B cell (primary cell): ENCODE results near the gene CAPN10. TPM values are rescaled to one million over a fixed set of nuclear protein-coding genes. Genes with fewer than 3 reads are reported as not detected.

Experiments used
- ATAC-seq: fragments of 200-7000 bp; cut with Tn5 transposase; one replicate; pipeline ENCODE4 v1.10.0; 2021; ENCODE audit warnings: low read depth, mild to moderate bottlenecking, moderate number of reproducible peaks, moderate library complexity
- CTCF ChIA-PET: fragments of 350-600 bp; sonication (Branson Sonifier 250); formaldehyde crosslinking; loops from one replicate; lab custom pipeline; 2021; ENCODE audit warnings: antibody characterized with exemption, inconsistent platforms; lab: Charles Lee
- POLR2A ChIA-PET: fragments of 350-600 bp; sonication (Branson Sonifier 250); formaldehyde crosslinking; loops from one replicate; lab custom pipeline; 2021; ENCODE audit warnings: antibody characterized with exemption; lab: Charles Lee
- DNase-seq: peaks from one replicate; pipeline ENCODE4 v3.0.0; 2013
- H2AFZ ChIP-seq: 2 replicates; pipeline ENCODE4 v1.6.1; 2012; ENCODE audit warnings: mild to moderate bottlenecking, low read depth, low read length; ENCODE audit not compliant: insufficient read depth, poor library complexity, severe bottlenecking
- H3K27ac ChIP-seq, 2 donors: 1 replicate in 1 of 2; 2 replicates in 1 of 2; pipeline ENCODE4 v1.5.1; 2012 to 2013; ENCODE audit warnings: low read length in 2 of 2, mild to moderate bottlenecking in 2 of 2, moderate library complexity in 1 of 2
- H3K27me3 ChIP-seq, 4 experiments: fragments of 200-600 bp in 1 of 4; sonication (generic) in 1 of 4; replicated peaks in 1 of 4; 1 replicate in 2 of 4; 2 replicates in 2 of 4; pipeline versions ENCODE4 v1.6.1 to v1.7.0; 2013 to 2016; ENCODE audit warnings: low read length in 3 of 4, mild to moderate bottlenecking in 2 of 4, mixed read lengths in 1 of 4, moderate library complexity in 1 of 4; ENCODE audit not compliant: insufficient read depth in 4 of 4, control insufficient read depth in 3 of 4; ENCODE audit errors: control extremely low read depth in 1 of 4
- H3K36me3 ChIP-seq, 2 experiments: replicated peaks in 1 of 2; 1 replicate in 1 of 2; 2 replicates in 1 of 2; pipeline versions ENCODE4 v1.6.1 to v1.7.1; 2013; ENCODE audit warnings: low read length in 1 of 2; ENCODE audit not compliant: insufficient read depth in 2 of 2, control insufficient read depth in 1 of 2; ENCODE audit errors: control extremely low read depth in 1 of 2, extremely low read depth in 1 of 2
- H3K4me1 ChIP-seq, 2 donors: fragments of 200-600 bp in 1 of 2; sonication (generic) in 1 of 2; 1 replicate in 1 of 2; 2 replicates in 1 of 2; pipeline versions ENCODE4 v1.5.1 to v1.6.1; 2013 to 2017; ENCODE audit warnings: low read length in 2 of 2; ENCODE audit not compliant: control insufficient read depth in 2 of 2, insufficient read depth in 2 of 2
- H3K4me2 ChIP-seq: replicated peaks from 2 replicates; pipeline ENCODE3; 2012; ENCODE audit warnings: mild to moderate bottlenecking, low read depth, low read length; ENCODE audit not compliant: poor library complexity, severe bottlenecking
- H3K4me3 ChIP-seq, 5 experiments: fragments of 200-600 bp in 1 of 5; sonication (generic) in 1 of 5; 1 replicate in 3 of 5; 2 replicates in 2 of 5; pipeline versions ENCODE4 v1.5.1 to v1.7.0; 2011 to 2016; ENCODE audit warnings: low read length in 4 of 5, mild to moderate bottlenecking in 4 of 5, low read depth in 2 of 5, control low read depth in 1 of 5, moderate library complexity in 1 of 5; ENCODE audit not compliant: insufficient read depth in 1 of 5; ENCODE audit errors: control extremely low read depth in 1 of 5, extremely low read depth in 1 of 5
- H3K79me2 ChIP-seq: fragments of 200-600 bp; sonication (generic); one replicate; pipeline ENCODE4 v1.6.0; 2016; ENCODE audit warnings: low read length; ENCODE audit not compliant: control insufficient read depth, insufficient read depth
- H3K9ac ChIP-seq: fragments of 200-600 bp; sonication (generic); 2 replicates; pipeline ENCODE4 v1.6.1; 2017; ENCODE audit warnings: mild to moderate bottlenecking, low read length, moderate library complexity
- H3K9me3 ChIP-seq, 3 donors: one replicate each; pipeline versions ENCODE4 v1.6.1 to v1.7.1; 2013; ENCODE audit warnings: low read length in 2 of 3; ENCODE audit not compliant: control insufficient read depth in 2 of 3, insufficient read depth in 1 of 3; ENCODE audit errors: control extremely low read depth in 1 of 3
- H4K20me1 ChIP-seq: 2 replicates; pipeline ENCODE4 v1.6.0; 2012; ENCODE audit warnings: mild to moderate bottlenecking, low read length; ENCODE audit not compliant: insufficient read depth, control insufficient read depth, poor library complexity, severe bottlenecking
- H3K27ac Mint-ChIP-seq: one replicate; pipeline ENCODE4 v1.8.0; 2021; ENCODE audit warnings: mixed read lengths
- H3K27me3 Mint-ChIP-seq: one replicate; pipeline ENCODE4 v1.8.0; 2021; ENCODE audit warnings: mixed read lengths
- H3K4me1 Mint-ChIP-seq: one replicate; pipeline ENCODE4 v1.8.0; 2021; ENCODE audit warnings: mixed read lengths
- H3K4me3 Mint-ChIP-seq: one replicate; pipeline ENCODE4 v1.8.0; 2021; ENCODE audit warnings: mixed read lengths
- H3K9me3 Mint-ChIP-seq: one replicate; pipeline ENCODE4 v1.8.0; 2022; ENCODE audit warnings: mixed read lengths; ENCODE audit not compliant: insufficient read depth
- EZH2 ChIP-seq: IDR thresholded peaks from 2 replicates; pipeline ENCODE4 v1.6.1; 2012; ENCODE audit warnings: borderline replicate concordance, low read depth, mild to moderate bottlenecking, moderate library complexity, low read length; ENCODE audit not compliant: insufficient read depth, poor library complexity, severe bottlenecking
- WGBS: methylation state at CpG from one replicate; pipeline ENCODE4 v1.1.5; 2013; ENCODE audit warnings: missing lambda C conversion rate; ENCODE audit not compliant: insufficient coverage; 5-methylcytosine and 5-hydroxymethylcytosine counted together
- intact Hi-C: fragments of 100-400 bp; cut with micrococcal nuclease; formaldehyde crosslinking; loops from one replicate; pipeline ENCODE4 v1.10.0; 2022
- polyA plus RNA-seq: library from polyadenylated mRNA; depleted of rRNA; stranded (reverse); fragments of >200 nt; gene quantifications from 2 replicates; pipeline ENCODE4 v1.2.3, GENCODE V29; 2012
- total RNA-seq, 2 donors: library from RNA; stranded (reverse); fragments of 120-200 nt in 1 of 2; gene quantifications; 1 replicate in 1 of 2; 2 replicates in 1 of 2; pipeline versions ENCODE4 v1.2.3 to v1.2.4, GENCODE V29; 2013 to 2022
- TF ChIP-seq, protein P1 (sequence below): fragments of 200-600 bp; IDR thresholded peaks from one replicate; pipeline ENCODE4 v1.8.0; 2022; ENCODE audit warnings: antibody characterized with exemption, mild to moderate bottlenecking

CAPN10 gene
- total and polyA plus RNA-seq, 2 donors (not counting 1 experiment from before 2014, with no cell fraction given) = 73.4 to 92.1 TPM

DNA sequence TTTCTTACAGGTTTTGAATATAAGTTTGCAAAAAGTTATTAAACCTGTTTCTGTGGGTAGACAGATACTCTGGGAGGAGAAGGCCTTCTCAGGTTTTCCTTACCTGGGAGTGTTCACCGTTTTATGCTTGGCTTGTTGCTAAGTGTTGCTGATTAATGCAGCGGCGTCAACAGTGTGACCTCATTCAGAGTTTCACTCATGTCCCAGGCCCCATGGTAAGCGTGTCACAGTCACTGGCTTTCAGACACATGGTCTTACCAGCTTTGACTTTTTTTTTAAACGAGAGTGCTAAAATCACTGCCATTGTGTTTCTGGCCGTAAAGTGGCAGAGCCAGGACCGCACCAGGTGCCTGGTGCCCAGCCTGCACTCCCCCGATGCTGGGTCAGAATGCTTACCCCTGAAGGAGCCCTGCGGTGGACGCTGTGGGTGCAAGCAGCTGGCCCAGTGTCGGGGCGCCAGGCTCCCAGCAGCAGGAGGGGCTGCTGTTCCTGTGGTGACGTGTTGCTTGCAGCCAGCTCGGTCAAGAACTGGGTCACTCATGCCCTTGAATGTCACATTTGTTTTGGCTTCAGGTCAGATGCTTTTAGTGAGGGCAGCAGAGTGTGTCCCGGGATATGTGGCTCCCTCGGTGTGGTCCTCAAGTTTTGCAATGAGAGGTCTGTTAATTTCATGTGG, 3.5 kb downstream of the CAPN10 start:
- H3K9me3 Mint-ChIP-seq = no peaks in the 10 kb centered on the region
- H3K27me3 Mint-ChIP-seq = no peaks in the 10 kb centered on the region
- H2AFZ ChIP-seq = no peak overlapping the region
- ATAC-seq (no peak), DNase-seq (no peak)
- H3K27me3 ChIP-seq = no peaks in the 10 kb centered on the region
- H3K27ac Mint-ChIP-seq = no peak overlapping the region
- peaks cover 92% of the 10 kb centered on the region for H3K79me2 ChIP-seq
- H4K20me1 ChIP-seq = peaks cover 88% of the 10 kb centered on the region
- peaks cover 0 to 22% of the 10 kb centered on the region in 2 experiments for H3K36me3 ChIP-seq
- no peak overlapping the region for H3K4me2 ChIP-seq
- 93% methylated on average over 16 of the region's 16 CpGs for WGBS
- ChIA-PET POLR2A (interaction anchor here (0.5 kb wide), 1 partner anchor 154 kb away, joined by 7 read pairs; no protein-coding TSS in a partner anchor), CTCF (interaction anchor here (7.2 kb wide), 1 partner anchor 26 kb away, joined by 126 read pairs; the partner anchor contains the start of gene DUSP28)
- H3K4me3 ChIP-seq = no peak overlapping the region
- intact Hi-C loops = no loop called here
- H3K4me1 ChIP-seq = peaks cover 23% of the 10 kb centered on the region in 2 donors
- no peak overlapping the region for H3K9ac ChIP-seq
- TF ChIP-seq EZH2 = no peak
- TF ChIP-seq, protein P1, sequence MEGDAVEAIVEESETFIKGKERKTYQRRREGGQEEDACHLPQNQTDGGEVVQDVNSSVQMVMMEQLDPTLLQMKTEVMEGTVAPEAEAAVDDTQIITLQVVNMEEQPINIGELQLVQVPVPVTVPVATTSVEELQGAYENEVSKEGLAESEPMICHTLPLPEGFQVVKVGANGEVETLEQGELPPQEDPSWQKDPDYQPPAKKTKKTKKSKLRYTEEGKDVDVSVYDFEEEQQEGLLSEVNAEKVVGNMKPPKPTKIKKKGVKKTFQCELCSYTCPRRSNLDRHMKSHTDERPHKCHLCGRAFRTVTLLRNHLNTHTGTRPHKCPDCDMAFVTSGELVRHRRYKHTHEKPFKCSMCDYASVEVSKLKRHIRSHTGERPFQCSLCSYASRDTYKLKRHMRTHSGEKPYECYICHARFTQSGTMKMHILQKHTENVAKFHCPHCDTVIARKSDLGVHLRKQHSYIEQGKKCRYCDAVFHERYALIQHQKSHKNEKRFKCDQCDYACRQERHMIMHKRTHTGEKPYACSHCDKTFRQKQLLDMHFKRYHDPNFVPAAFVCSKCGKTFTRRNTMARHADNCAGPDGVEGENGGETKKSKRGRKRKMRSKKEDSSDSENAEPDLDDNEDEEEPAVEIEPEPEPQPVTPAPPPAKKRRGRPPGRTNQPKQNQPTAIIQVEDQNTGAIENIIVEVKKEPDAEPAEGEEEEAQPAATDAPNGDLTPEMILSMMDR = no peak
- H3K4me1 Mint-ChIP-seq = peaks cover 28% of the 10 kb centered on the region
- H3K27ac ChIP-seq = no peak overlapping the region
- H3K9me3 ChIP-seq = no peaks in the 10 kb centered on the region
- no peak overlapping the region for H3K4me3 Mint-ChIP-seq

DNA sequence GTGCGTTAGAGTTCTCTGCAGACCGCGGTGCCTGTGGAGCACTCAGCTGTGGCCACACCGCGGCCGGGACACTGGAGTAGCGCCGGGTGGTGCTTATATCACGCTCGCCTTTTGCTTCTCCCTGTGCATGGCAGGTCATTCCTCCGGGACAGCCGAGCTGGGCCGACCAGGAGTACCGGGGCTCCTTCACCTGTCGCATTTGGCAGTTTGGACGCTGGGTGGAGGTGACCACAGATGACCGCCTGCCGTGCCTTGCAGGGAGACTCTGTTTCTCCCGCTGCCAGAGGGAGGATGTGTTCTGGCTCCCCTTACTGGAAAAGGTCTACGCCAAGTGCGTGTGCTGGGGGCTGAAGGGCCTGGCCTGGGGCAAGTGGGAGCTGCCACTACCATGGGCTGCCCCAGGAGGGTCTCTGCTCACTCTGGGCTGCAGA, 4.2 kb downstream of the CAPN10 start:
- ChIA-PET CTCF (no interaction called here), POLR2A (no interaction called here)
- ATAC-seq (no peak), DNase-seq (no peak)
- Histone ChIP-seq H3K79me2 (peaks cover 85% of the 10 kb centered on the region), H3K27ac (no peak overlapping the region), H4K20me1 (peaks cover 88% of the 10 kb centered on the region), H3K9ac (no peak overlapping the region), H3K9me3 (no peaks in the 10 kb centered on the region), H3K27me3 (no peaks in the 10 kb centered on the region), H2AFZ (no peak overlapping the region), H3K4me1 (peaks cover 16% of the 10 kb centered on the region in 2 donors), H3K4me2 (no peak overlapping the region), H3K36me3 (peaks cover 0 to 27% of the 10 kb centered on the region in 2 experiments), H3K4me3 (no peak overlapping the region)
- Mint-ChIP-seq H3K27ac (no peak overlapping the region), H3K27me3 (no peaks in the 10 kb centered on the region), H3K4me3 (no peak overlapping the region), H3K9me3 (no peaks in the 10 kb centered on the region), H3K4me1 (peaks cover 22% of the 10 kb centered on the region)
- WGBS = 97% methylated on average over 21 of the region's 21 CpGs
- intact Hi-C loops = no loop called here
- no peak for TF ChIP-seq EZH2
- TF ChIP-seq, protein P1 = no peak
